ENCODE results near the gene LARGE1. TPM values are rescaled to one million over a fixed set of nuclear protein-coding genes. Genes with fewer than 3 reads are reported as not detected.

LARGE1 gene
- total and polyA plus RNA-seq, 2 of the 13 experiments (the other 11 are each of a cell fraction or from before 2014, with no cell fraction given), result 8.4 to 11.0 TPM

DNA sequence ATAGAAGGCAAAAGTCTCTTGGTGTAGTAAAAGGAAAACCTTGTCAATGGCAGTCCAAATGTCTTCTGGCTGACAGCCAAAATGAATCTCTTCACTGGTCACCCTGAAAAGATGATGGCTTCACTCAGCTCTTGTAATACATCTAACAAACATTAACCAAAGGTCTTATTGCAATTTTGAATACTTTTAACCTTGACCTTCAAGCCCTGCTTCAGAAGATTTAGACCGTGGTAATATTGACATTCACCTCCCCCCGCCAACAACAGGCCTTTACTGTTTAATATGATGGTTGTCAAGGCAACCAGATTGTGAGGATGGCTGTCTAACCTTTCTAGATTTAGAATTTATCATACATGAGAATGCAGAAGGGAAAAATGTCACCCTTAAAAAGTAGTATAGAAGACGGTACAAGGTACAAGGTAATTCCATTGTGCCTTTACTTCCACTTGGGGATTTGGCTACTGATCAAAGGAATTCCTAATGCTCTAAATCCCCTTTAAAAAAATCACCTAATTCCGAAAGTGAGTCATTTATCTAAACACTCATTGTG is 342.3 kb downstream of the LARGE1 start (continued):
- TF ChIP-seq, protein P1, sequence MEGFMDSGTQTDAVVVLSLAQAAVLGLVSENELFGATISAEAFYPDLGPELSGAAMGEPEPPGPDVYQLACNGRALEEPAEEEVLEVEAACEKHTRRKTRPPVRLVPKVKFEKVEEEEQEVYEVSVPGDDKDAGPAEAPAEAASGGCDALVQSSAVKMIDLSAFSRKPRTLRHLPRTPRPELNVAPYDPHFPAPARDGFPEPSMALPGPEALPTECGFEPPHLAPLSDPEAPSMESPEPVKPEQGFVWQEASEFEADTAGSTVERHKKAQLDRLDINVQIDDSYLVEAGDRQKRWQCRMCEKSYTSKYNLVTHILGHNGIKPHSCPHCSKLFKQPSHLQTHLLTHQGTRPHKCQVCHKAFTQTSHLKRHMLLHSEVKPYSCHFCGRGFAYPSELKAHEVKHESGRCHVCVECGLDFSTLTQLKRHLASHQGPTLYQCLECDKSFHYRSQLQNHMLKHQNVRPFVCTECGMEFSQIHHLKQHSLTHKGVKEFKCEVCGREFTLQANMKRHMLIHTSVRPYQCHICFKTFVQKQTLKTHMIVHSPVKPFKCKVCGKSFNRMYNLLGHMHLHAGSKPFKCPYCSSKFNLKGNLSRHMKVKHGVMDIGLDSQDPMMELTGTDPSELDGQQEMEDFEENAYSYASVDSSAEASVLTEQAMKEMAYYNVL (CRISPR knock-in tag; IDR thresholded peaks at IDR 0.05; ENCODE audit: borderline replicate concordance), result peak; percentile 72; the same call in 1 of the 2 replicates
- TF ChIP-seq PRPF4 (IDR thresholded peaks at IDR 0.05; ENCODE audit: low read depth, low read length, poor library complexity, severe bottlenecking) (no peak), NFYC (CRISPR knock-in tag; IDR thresholded peaks at IDR 0.05) (no peak), ZNF891 (CRISPR knock-in tag; IDR thresholded peaks at IDR 0.05) (no peak), REXO4 (CRISPR knock-in tag; IDR thresholded peaks at IDR 0.05; ENCODE audit: borderline replicate concordance) (no peak), TAF1 (CRISPR knock-in tag; IDR thresholded peaks at IDR 0.05) (no peak), ZKSCAN8 (CRISPR knock-in tag; IDR thresholded peaks at IDR 0.05; ENCODE audit: borderline replicate concordance) (peak; percentile 40; the same call in 1 of the 2 replicates), ZEB1 (IDR thresholded peaks at IDR 0.05; ENCODE audit: insufficient replicate concordance, low read depth) (peak; percentile 77), HNRNPUL1 (IDR thresholded peaks at IDR 0.05; ENCODE audit: low read depth, low read length) (peak; percentile 85; the same call in 1 of the 2 replicates), ZNF264 (CRISPR knock-in tag; IDR thresholded peaks at IDR 0.05) (peak; percentile 43; the same call in 1 of the 2 replicates), SMAD9 (CRISPR knock-in tag; IDR thresholded peaks at IDR 0.05) (no peak), RFXANK (CRISPR knock-in tag; IDR thresholded peaks at IDR 0.05) (0 out of 2 replicates have a peak, but pooled peaks have one; percentile 69), STAG1 (CRISPR knock-in tag; IDR thresholded peaks at IDR 0.05) (0 out of 2 replicates have a peak, but pooled peaks have one; percentile 9), NCOA2 (CRISPR knock-in tag; IDR thresholded peaks at IDR 0.05) (peak; percentile 98), FOXK2 (IDR thresholded peaks at IDR 0.05) (peak; percentile 30; the same call in 1 of the 2 replicates), DNMT3B (CRISPR knock-in tag; conservative IDR thresholded peaks at IDR 0.05) (no peak), HDAC2 (CRISPR knock-in tag; IDR thresholded peaks at IDR 0.05) (peak; percentile 94)
- TF ChIP-seq, protein P2, sequence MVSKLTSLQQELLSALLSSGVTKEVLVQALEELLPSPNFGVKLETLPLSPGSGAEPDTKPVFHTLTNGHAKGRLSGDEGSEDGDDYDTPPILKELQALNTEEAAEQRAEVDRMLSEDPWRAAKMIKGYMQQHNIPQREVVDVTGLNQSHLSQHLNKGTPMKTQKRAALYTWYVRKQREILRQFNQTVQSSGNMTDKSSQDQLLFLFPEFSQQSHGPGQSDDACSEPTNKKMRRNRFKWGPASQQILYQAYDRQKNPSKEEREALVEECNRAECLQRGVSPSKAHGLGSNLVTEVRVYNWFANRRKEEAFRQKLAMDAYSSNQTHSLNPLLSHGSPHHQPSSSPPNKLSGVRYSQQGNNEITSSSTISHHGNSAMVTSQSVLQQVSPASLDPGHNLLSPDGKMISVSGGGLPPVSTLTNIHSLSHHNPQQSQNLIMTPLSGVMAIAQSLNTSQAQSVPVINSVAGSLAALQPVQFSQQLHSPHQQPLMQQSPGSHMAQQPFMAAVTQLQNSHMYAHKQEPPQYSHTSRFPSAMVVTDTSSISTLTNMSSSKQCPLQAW (CRISPR knock-in tag; IDR thresholded peaks at IDR 0.05), result peak; percentile 97
- TF ChIP-seq, protein P3, sequence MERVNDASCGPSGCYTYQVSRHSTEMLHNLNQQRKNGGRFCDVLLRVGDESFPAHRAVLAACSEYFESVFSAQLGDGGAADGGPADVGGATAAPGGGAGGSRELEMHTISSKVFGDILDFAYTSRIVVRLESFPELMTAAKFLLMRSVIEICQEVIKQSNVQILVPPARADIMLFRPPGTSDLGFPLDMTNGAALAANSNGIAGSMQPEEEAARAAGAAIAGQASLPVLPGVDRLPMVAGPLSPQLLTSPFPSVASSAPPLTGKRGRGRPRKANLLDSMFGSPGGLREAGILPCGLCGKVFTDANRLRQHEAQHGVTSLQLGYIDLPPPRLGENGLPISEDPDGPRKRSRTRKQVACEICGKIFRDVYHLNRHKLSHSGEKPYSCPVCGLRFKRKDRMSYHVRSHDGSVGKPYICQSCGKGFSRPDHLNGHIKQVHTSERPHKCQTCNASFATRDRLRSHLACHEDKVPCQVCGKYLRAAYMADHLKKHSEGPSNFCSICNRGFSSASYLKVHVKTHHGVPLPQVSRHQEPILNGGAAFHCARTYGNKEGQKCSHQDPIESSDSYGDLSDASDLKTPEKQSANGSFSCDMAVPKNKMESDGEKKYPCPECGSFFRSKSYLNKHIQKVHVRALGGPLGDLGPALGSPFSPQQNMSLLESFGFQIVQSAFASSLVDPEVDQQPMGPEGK (CRISPR knock-in tag; IDR thresholded peaks at IDR 0.05), result peak; percentile 87
- TF ChIP-seq, protein P4, sequence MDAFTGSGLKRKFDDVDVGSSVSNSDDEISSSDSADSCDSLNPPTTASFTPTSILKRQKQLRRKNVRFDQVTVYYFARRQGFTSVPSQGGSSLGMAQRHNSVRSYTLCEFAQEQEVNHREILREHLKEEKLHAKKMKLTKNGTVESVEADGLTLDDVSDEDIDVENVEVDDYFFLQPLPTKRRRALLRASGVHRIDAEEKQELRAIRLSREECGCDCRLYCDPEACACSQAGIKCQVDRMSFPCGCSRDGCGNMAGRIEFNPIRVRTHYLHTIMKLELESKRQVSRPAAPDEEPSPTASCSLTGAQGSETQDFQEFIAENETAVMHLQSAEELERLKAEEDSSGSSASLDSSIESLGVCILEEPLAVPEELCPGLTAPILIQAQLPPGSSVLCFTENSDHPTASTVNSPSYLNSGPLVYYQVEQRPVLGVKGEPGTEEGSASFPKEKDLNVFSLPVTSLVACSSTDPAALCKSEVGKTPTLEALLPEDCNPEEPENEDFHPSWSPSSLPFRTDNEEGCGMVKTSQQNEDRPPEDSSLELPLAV (CRISPR knock-in tag; conservative IDR thresholded peaks at IDR 0.05; ENCODE audit: low read depth), result no peak
- TF ChIP-seq, protein P5, sequence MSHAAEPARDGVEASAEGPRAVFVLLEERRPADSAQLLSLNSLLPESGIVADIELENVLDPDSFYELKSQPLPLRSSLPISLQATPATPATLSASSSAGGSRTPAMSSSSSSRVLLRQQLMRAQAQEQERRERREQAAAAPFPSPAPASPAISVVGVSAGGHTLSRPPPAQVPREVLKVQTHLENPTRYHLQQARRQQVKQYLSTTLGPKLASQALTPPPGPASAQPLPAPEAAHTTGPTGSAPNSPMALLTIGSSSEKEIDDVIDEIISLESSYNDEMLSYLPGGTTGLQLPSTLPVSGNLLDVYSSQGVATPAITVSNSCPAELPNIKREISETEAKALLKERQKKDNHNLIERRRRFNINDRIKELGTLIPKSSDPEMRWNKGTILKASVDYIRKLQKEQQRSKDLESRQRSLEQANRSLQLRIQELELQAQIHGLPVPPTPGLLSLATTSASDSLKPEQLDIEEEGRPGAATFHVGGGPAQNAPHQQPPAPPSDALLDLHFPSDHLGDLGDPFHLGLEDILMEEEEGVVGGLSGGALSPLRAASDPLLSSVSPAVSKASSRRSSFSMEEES (CRISPR knock-in tag; IDR thresholded peaks at IDR 0.05), result peak; percentile 38; the same call in 1 of the 2 replicates
